ENCODE data around the gene PCDHB7.
"Not testable (repeated sequence)": the region's sequence is repeated elsewhere in the genome, so short reads cannot be mapped to it uniquely, and the experiment has no call there.

Gene PCDHB7

GRCh38 chr5:141157356-141157755 is 15.1 kb upstream of the PCDHB7 start:
- H3K27me3 Mint-ChIP-seq: peaks cover 26% of the 10 kb centered on the region
- H3K4me3 Mint-ChIP-seq; H3K36me3 Mint-ChIP-seq (ENCODE audit: low read depth); H3K4me1 Mint-ChIP-seq (ENCODE audit: low read depth); intact Hi-C loops (cut with micrococcal nuclease); H3K27ac Mint-ChIP-seq: not testable (repeated sequence)
- H3K9me3 Mint-ChIP-seq: peaks cover 49% of the 10 kb centered on the region

- Mint-ChIP-seq H3K9me3 (peaks cover 48% of the 10 kb centered on the region), H3K27me3 (peaks cover 25% of the 10 kb centered on the region)
- intact Hi-C loops (cut with micrococcal nuclease); H3K27ac Mint-ChIP-seq; H3K36me3 Mint-ChIP-seq (ENCODE audit: low read depth); H3K4me3 Mint-ChIP-seq; H3K4me1 Mint-ChIP-seq (ENCODE audit: low read depth): not testable (repeated sequence)
Measured at GRCh38 chr5:141157901-141158300, 14.5 kb upstream of the PCDHB7 start.

GRCh38 chr5:141174291-141175104 is 2.1 kb downstream of the PCDHB7 start:
- H3K4me3 Mint-ChIP-seq; H3K27ac Mint-ChIP-seq; H3K36me3 Mint-ChIP-seq (ENCODE audit: low read depth); H3K27me3 Mint-ChIP-seq; intact Hi-C loops (cut with micrococcal nuclease); H3K4me1 Mint-ChIP-seq (ENCODE audit: low read depth): not testable (repeated sequence)
- peaks cover 30% of the 10 kb centered on the region for H3K9me3 Mint-ChIP-seq

- Mint-ChIP-seq H3K36me3 (ENCODE audit: low read depth) (no peaks in the 10 kb centered on the region), H3K27ac (no peak overlapping the region)
- intact Hi-C loops (cut with micrococcal nuclease): no loop called here
Measured at GRCh38 chr5:141175933-141176332, 3.5 kb downstream of the PCDHB7 start.

GRCh38 chr5:141177577-141178191 is 5.2 kb downstream of the PCDHB7 start, which contains the start of gene PCDHB8:
Gene PCDHB8 (plus strand): TSS chr5:141177790. CDS start chr5:141178035, 245 bp downstream.
- peaks cover 35% of the 10 kb centered on the region for H3K9me3 Mint-ChIP-seq
- H3K27me3 Mint-ChIP-seq: peaks cover 14% of the 10 kb centered on the region
- H3K4me3 Mint-ChIP-seq; H3K36me3 Mint-ChIP-seq (ENCODE audit: low read depth); H3K4me1 Mint-ChIP-seq (ENCODE audit: low read depth); intact Hi-C loops (cut with micrococcal nuclease); H3K27ac Mint-ChIP-seq: not testable (repeated sequence)

More at GRCh38 chr5:141175933-141176332, 3.5 kb downstream of the PCDHB7 start:
- peaks cover 28% of the 10 kb centered on the region for H3K9me3 Mint-ChIP-seq
- H3K27me3 Mint-ChIP-seq: peaks cover 7% of the 10 kb centered on the region
- no peaks in the 10 kb centered on the region for H3K4me1 Mint-ChIP-seq (ENCODE audit: low read depth)
- no peak overlapping the region for H3K4me3 Mint-ChIP-seq

- H3K27ac Mint-ChIP-seq; H3K36me3 Mint-ChIP-seq (ENCODE audit: low read depth); H3K4me1 Mint-ChIP-seq (ENCODE audit: low read depth); intact Hi-C loops (cut with micrococcal nuclease); H3K4me3 Mint-ChIP-seq: not testable (repeated sequence)
- peaks cover 33% of the 10 kb centered on the region for H3K9me3 Mint-ChIP-seq
- H3K27me3 Mint-ChIP-seq: peaks cover 18% of the 10 kb centered on the region
Measured at GRCh38 chr5:141179371-141179770, 6.9 kb downstream of the PCDHB7 start.

- H3K4me3 Mint-ChIP-seq; H3K27ac Mint-ChIP-seq; H3K4me1 Mint-ChIP-seq (ENCODE audit: low read depth); H3K36me3 Mint-ChIP-seq (ENCODE audit: low read depth); intact Hi-C loops (cut with micrococcal nuclease): not testable (repeated sequence)
- peaks cover 23% of the 10 kb centered on the region for H3K27me3 Mint-ChIP-seq
- peaks cover 36% of the 10 kb centered on the region for H3K9me3 Mint-ChIP-seq
Measured at GRCh38 chr5:141179876-141180275, 7.4 kb downstream of the PCDHB7 start.

GRCh38 chr5:141180313-141180712 is 7.9 kb downstream of the PCDHB7 start:
- peaks cover 24% of the 10 kb centered on the region for H3K27me3 Mint-ChIP-seq
- intact Hi-C loops (cut with micrococcal nuclease): no loop called here
- H3K4me3 Mint-ChIP-seq: no peak overlapping the region
- no peak overlapping the region for H3K27ac Mint-ChIP-seq
- H3K4me1 Mint-ChIP-seq (ENCODE audit: low read depth): no peaks in the 10 kb centered on the region
- no peaks in the 10 kb centered on the region for H3K36me3 Mint-ChIP-seq (ENCODE audit: low read depth)
- H3K9me3 Mint-ChIP-seq: peaks cover 40% of the 10 kb centered on the region

GRCh38 chr5:141182248-141182647 is 9.8 kb downstream of the PCDHB7 start, which contains the start of gene PCDHB16:
Gene PCDHB16 (plus strand): TSS chr5:141182387. CDS start chr5:141182560, 173 bp downstream.
- intact Hi-C loops (cut with micrococcal nuclease): no loop called here
- Mint-ChIP-seq H3K27ac (no peak within 1 kb of the TSS), H3K4me3 (no peak within 1 kb of the TSS), H3K36me3 (ENCODE audit: low read depth) (no peaks in the 10 kb centered on the region), H3K9me3 (peaks cover 50% of the 10 kb centered on the region), H3K27me3 (peaks cover 29% of the 10 kb centered on the region), H3K4me1 (ENCODE audit: low read depth) (no peaks in the 10 kb centered on the region)

GRCh38 chr5:141184117-141184855 is 11.8 kb downstream of the PCDHB7 start:
- peaks cover 42% of the 10 kb centered on the region for H3K27me3 Mint-ChIP-seq
- H3K4me3 Mint-ChIP-seq; H3K36me3 Mint-ChIP-seq (ENCODE audit: low read depth); intact Hi-C loops (cut with micrococcal nuclease); H3K4me1 Mint-ChIP-seq (ENCODE audit: low read depth); H3K27ac Mint-ChIP-seq: not testable (repeated sequence)
- H3K9me3 Mint-ChIP-seq: peaks cover 67% of the 10 kb centered on the region

GRCh38 chr5:141186897-141187512 is 14.6 kb downstream of the PCDHB7 start, which contains the start of gene PCDHB9:
Gene PCDHB9 (plus strand): TSS chr5:141187161. CDS start chr5:141187319, 158 bp downstream.
- no peak within 1 kb of the TSS for H3K4me3 Mint-ChIP-seq
- H3K27ac Mint-ChIP-seq: no peak within 1 kb of the TSS
- no peaks in the 10 kb centered on the region for H3K36me3 Mint-ChIP-seq (ENCODE audit: low read depth)
- no peaks in the 10 kb centered on the region for H3K4me1 Mint-ChIP-seq (ENCODE audit: low read depth)
- peaks cover 66% of the 10 kb centered on the region for H3K9me3 Mint-ChIP-seq
- peaks cover 49% of the 10 kb centered on the region for H3K27me3 Mint-ChIP-seq
- intact Hi-C loops (cut with micrococcal nuclease): no loop called here

- peaks cover 41% of the 10 kb centered on the region for H3K27me3 Mint-ChIP-seq
Measured at GRCh38 chr5:141188682-141189081, 16.2 kb downstream of the PCDHB7 start.

GRCh38 chr5:141189131-141189530 is 16.7 kb downstream of the PCDHB7 start:
- H3K27ac Mint-ChIP-seq; H3K4me1 Mint-ChIP-seq (ENCODE audit: low read depth); intact Hi-C loops (cut with micrococcal nuclease); H3K4me3 Mint-ChIP-seq; H3K36me3 Mint-ChIP-seq (ENCODE audit: low read depth): not testable (repeated sequence)
- Mint-ChIP-seq H3K27me3 (peaks cover 41% of the 10 kb centered on the region), H3K9me3 (peaks cover 62% of the 10 kb centered on the region)

More at GRCh38 chr5:141188682-141189081, 16.2 kb downstream of the PCDHB7 start:
- peaks cover 63% of the 10 kb centered on the region for H3K9me3 Mint-ChIP-seq
- intact Hi-C loops (cut with micrococcal nuclease); H3K4me1 Mint-ChIP-seq (ENCODE audit: low read depth); H3K27ac Mint-ChIP-seq; H3K36me3 Mint-ChIP-seq (ENCODE audit: low read depth); H3K4me3 Mint-ChIP-seq: not testable (repeated sequence)

All from dendritic cell treated with granulocyte-macrophage colony-stimulating factor and Interleukin-4, amounts not matched to agents 40 ng/mL and 50 ng/mL, for 4 days (primary cell).